HUES48 (cell line): Measurements from ENCODE around the gene CRABP1.
A peak's percentile ranks its signal among the peaks of the same experiment; 100 is the strongest.

Source experiments
- H3K27ac ChIP-seq: one replicate; pipeline ENCODE4 v1.7.0; 2013; ENCODE audit warnings: low read depth, low read length, inconsistent platforms
- H3K27me3 ChIP-seq: 2 replicates; pipeline ENCODE4 v1.6.1; 2013; ENCODE audit warnings: mild to moderate bottlenecking, low read length; ENCODE audit not compliant: control insufficient read depth, insufficient read depth
- H3K36me3 ChIP-seq: 2 replicates; pipeline ENCODE4 v1.6.1; 2013; ENCODE audit warnings: low read length; ENCODE audit not compliant: control insufficient read depth, insufficient read depth
- H3K4me1 ChIP-seq: 2 replicates; pipeline ENCODE4 v1.6.1; 2013; ENCODE audit warnings: mild to moderate bottlenecking, low read length; ENCODE audit not compliant: control insufficient read depth, insufficient read depth
- H3K4me3 ChIP-seq: 2 replicates; pipeline ENCODE4 v1.5.1; 2013; ENCODE audit warnings: mild to moderate bottlenecking, low read depth, low read length
- H3K9ac ChIP-seq: 2 replicates; pipeline ENCODE4 v1.6.1; 2013; ENCODE audit warnings: mild to moderate bottlenecking, low read depth, low read length, moderate library complexity
- H3K9me3 ChIP-seq: 2 replicates; pipeline ENCODE4 v1.6.1; 2013; ENCODE audit warnings: low read length; ENCODE audit not compliant: control insufficient read depth, insufficient read depth

Gene CRABP1

DNA sequence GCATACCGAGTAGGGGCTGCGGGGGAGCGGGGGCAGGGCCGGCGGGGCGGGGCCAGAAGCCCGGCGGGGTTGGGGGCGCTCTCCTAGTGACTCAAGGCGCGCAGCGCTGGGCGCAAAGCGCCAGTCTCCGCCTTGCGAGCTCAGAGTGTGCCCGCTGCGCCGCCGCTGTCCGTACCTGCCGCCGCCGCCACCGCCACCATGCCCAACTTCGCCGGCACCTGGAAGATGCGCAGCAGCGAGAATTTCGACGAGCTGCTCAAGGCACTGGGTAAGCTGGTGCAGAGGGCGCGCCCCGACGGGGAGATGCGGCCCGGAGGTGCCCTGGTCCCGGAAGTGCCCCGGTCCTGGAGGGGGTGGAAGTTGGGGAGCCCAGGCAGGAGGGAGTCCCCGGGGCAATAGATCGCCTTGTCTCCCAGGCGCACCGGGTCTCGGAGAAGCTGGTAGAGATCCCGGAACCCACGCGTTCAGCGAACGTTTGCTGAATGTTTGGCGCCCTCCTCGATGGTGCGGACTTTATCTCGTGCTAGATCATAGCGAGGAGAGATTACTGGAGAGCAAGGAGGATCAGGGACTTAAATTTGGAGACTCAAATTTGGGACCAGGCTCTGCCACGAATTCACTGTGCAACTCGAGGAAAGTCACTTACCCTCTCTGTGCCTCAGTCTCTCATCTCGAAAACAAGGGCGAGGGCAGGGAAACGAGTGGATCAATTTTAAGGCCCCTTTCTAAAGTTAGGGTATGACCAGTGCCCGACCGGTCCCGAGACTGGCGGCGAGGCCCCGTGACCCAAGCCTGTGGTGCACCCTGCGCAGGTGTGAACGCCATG, at the start of gene CRABP1:
CRABP1 (plus strand) TSS at position 123 of the 826 bp plus-strand sequence; CDS start at position 199, 76 bp downstream.
- no peak within 1 kb of the TSS for H3K27ac ChIP-seq
- peaks cover 33% of the 10 kb centered on the region for H3K27me3 ChIP-seq
- H3K36me3 ChIP-seq, result peaks cover 23% of the 10 kb centered on the region
- H3K9me3 ChIP-seq, result no peaks in the 10 kb centered on the region
- peaks cover 16% of the 10 kb centered on the region for H3K4me1 ChIP-seq
- H3K4me3 ChIP-seq, result peak within 1 kb of the TSS; percentile 68
- peak within 1 kb of the TSS; percentile 7 for H3K9ac ChIP-seq

DNA sequence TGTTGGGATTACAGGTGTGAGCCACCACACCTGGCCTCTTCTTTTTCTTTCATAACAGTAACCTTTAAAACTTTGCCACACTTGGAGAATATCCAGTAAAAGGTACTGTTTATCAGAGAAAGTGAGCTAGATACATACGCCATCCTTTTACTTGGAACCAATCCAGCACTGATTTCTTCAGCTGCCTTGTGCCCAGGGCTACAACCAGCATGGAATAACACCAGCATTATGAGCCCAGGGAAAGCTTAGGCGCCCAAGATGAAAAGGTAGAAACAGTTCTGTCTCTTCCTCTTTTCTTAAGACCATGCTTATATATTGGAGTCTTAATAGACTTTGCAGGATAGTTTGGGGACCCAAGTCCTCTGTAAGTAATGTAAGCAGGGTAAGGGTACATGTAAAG, 49.1 kb upstream of the CRABP1 start:
- H3K36me3 ChIP-seq, result peaks cover 65% of the 10 kb centered on the region
- no peak overlapping the region for H3K9ac ChIP-seq
- H3K27me3 ChIP-seq, result no peaks in the 10 kb centered on the region
- no peaks in the 10 kb centered on the region for H3K9me3 ChIP-seq
- H3K4me3 ChIP-seq, result no peak overlapping the region
- H3K27ac ChIP-seq, result no peak overlapping the region
- H3K4me1 ChIP-seq, result no peaks in the 10 kb centered on the region

DNA sequence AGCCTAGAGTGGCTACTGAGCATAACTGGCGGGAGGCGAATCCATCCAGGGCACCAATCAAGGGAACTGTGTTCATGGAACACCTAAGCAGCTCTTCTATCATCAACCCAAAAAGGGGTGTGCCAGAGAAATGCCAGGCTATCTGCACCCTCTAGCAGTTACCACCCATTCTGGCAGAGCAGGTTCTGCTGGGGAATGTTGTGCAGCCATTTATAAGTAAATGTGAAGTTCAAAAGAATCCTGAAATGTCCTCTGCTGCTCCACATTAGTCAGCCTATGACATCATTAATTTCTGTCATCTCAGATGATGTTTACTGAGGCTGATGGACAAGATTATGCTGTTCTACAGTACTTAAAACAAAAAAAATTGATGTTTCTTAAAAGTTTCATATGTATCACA, 48.5 kb upstream of the CRABP1 start:
- Histone ChIP-seq H3K27ac (no peak overlapping the region), H3K4me1 (no peaks in the 10 kb centered on the region), H3K4me3 (no peak overlapping the region), H3K27me3 (no peaks in the 10 kb centered on the region), H3K36me3 (peaks cover 59% of the 10 kb centered on the region), H3K9me3 (no peaks in the 10 kb centered on the region), H3K9ac (no peak overlapping the region)

DNA sequence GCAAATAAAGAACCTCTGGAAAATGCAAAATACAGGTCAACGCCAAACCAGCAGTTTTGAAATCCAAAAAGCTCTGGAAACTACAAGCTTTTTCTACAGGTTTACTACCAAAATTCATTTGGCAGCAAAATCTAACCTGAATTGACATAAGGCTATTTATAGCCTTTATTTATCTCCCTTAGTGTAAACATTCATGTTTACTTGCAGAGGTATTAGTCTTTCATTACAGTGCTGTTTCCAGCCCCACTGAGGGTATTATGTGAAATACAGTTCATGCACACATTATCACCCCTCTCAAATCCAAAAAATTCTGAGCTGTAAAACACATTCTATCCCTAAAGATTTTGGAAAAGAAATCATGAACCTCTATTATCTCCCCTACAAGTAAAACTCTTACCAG, 47.9 kb upstream of the CRABP1 start:
- H3K9ac ChIP-seq, result no peak overlapping the region
- no peak overlapping the region for H3K4me3 ChIP-seq
- no peaks in the 10 kb centered on the region for H3K9me3 ChIP-seq
- no peaks in the 10 kb centered on the region for H3K4me1 ChIP-seq
- H3K27me3 ChIP-seq, result no peaks in the 10 kb centered on the region
- peaks cover 54% of the 10 kb centered on the region for H3K36me3 ChIP-seq
- no peak overlapping the region for H3K27ac ChIP-seq

DNA sequence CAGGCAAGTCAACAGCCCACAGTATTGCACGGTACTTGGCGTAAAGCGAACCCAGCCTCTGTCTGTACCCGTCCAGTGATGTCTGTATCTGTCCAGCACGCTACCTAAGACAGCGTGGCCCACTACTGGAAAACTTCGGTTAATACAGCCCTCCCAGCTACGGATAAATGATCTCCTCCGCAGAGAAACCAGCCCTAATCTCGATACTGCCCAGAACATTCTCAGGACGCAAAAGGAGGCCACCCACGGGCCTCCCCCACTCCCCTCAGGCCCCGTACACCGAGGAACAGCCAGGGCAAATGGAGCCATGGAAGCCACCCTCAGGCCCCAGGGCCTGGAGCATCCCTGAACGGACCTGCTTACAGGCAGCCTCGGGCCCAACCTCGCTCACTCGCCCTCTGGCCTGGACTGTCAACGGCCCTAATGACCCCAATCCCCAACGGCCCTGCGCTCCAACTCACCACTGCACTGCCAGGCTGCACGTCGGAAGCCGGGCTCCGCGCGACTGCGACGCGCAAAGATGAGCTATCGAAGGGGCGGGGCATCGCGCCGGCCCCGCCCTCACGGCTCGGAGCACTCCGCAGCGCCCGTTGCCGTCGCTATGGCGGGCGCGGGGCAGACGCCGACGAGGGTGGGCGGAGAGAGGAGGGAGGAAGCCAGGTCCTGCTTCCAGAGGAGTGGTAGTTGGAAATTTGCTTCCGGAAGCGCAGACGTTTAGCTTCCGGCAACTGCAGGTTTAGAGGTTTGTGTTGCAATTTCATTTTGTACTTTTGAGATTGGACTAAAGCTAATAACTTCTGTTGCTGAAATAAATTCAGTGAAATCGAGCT, 40.8 kb upstream of the CRABP1 start, which contains the start of gene SKIC8:
SKIC8 (minus strand) TSS at position 509 of the 830 bp plus-strand sequence. CDS start 3,923 bp downstream, outside the sequence.
- Histone ChIP-seq H3K4me1 (0 out of 2 replicates have a peak, but pooled peaks cover 3% of the 10 kb centered on the region), H3K9ac (peak within 1 kb of the TSS; percentile 78), H3K36me3 (0 out of 2 replicates have a peak, but pooled peaks cover 5% of the 10 kb centered on the region), H3K27ac (peak within 1 kb of the TSS; percentile 66), H3K9me3 (no peaks in the 10 kb centered on the region), H3K27me3 (peaks cover 9% of the 10 kb centered on the region; the same call in 1 of the 2 replicates), H3K4me3 (peak within 1 kb of the TSS; percentile 96)

DNA sequence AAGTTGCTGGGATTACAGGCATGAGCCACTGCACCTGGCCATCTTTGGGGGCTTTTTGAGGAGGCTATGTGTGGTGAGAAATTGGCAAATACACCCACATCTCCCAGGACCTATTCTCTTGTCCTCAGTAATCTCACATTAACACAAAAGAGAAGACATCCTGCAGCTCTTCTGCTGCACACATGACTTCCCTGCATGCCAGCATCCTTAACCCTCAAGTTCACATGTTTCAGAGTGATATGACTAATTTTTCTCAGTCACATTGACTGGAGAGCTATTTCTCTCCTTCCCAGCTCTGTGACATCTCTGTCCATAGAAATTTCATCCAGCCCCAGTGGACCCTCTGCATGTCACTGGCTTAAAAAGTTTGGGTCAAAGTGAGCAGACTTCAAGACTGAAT, 38.8 kb upstream of the CRABP1 start:
- Histone ChIP-seq H3K4me3 (no peak overlapping the region), H3K4me1 (0 out of 2 replicates have a peak, but pooled peaks cover 3% of the 10 kb centered on the region), H3K36me3 (no peaks in the 10 kb centered on the region), H3K9me3 (no peaks in the 10 kb centered on the region), H3K27me3 (peaks cover 9% of the 10 kb centered on the region; the same call in 1 of the 2 replicates), H3K9ac (no peak overlapping the region), H3K27ac (no peak overlapping the region)

DNA sequence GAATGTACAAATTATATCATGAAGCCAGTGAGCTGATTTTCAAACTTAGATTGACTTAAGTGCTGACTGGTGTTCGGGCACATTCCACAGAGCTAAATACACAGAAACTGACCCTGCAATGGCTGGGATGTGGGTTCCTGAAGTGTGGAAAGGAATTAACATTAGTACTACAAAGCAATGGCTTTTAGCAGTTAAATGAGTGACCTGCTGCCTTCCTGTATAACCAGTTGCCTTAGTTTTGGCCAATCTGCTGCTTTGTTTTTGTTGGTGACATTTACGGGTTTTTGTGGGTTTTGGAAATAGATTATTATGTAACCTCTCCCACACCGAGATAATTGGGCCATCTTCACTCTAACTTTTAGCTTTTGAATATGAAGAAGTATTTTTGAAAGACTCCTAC, 38.3 kb upstream of the CRABP1 start:
- Histone ChIP-seq H3K9me3 (no peaks in the 10 kb centered on the region), H3K27me3 (peaks cover 9% of the 10 kb centered on the region; the same call in 1 of the 2 replicates), H3K9ac (no peak overlapping the region), H3K4me3 (no peak overlapping the region), H3K36me3 (no peaks in the 10 kb centered on the region), H3K4me1 (0 out of 2 replicates have a peak, but pooled peaks cover 3% of the 10 kb centered on the region), H3K27ac (no peak overlapping the region)

DNA sequence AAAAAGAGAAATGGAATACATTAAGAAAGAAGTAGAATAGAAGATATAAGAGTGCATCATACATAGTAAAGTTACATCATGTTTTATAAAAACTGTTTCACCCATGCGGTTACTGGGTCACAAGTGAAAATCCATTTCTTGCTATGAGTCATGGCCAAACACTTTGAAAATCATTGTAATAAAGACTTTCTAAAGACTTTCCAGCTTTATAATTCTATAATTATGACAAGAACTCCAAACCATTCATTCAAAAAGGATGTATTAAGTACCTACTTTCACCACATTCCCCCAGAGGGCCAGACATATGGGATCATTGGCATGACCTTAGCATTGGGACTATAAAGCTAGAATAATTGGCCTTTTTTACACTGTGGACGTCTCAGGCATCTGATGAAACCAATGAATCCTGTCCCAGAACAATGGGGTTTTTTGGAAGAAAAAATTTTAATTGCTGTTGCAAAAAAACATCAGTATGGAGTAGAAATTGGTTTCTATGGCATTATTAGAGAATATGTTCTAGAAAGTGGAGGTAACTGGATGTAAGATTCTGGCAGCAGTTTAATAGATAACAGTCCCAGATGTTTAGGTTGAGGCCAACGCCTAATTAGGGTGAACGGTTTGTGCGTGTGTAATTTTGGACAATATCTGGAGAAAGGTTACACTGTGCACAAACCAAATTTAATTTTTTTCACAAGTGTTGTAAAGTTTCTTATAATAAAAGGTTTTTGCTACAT, 37.4 kb upstream of the CRABP1 start:
- Histone ChIP-seq H3K4me3 (no peak overlapping the region), H3K27me3 (peaks cover 9% of the 10 kb centered on the region; the same call in 1 of the 2 replicates), H3K27ac (no peak overlapping the region), H3K9me3 (no peaks in the 10 kb centered on the region), H3K4me1 (0 out of 2 replicates have a peak, but pooled peaks cover 3% of the 10 kb centered on the region), H3K36me3 (no peaks in the 10 kb centered on the region), H3K9ac (no peak overlapping the region)

DNA sequence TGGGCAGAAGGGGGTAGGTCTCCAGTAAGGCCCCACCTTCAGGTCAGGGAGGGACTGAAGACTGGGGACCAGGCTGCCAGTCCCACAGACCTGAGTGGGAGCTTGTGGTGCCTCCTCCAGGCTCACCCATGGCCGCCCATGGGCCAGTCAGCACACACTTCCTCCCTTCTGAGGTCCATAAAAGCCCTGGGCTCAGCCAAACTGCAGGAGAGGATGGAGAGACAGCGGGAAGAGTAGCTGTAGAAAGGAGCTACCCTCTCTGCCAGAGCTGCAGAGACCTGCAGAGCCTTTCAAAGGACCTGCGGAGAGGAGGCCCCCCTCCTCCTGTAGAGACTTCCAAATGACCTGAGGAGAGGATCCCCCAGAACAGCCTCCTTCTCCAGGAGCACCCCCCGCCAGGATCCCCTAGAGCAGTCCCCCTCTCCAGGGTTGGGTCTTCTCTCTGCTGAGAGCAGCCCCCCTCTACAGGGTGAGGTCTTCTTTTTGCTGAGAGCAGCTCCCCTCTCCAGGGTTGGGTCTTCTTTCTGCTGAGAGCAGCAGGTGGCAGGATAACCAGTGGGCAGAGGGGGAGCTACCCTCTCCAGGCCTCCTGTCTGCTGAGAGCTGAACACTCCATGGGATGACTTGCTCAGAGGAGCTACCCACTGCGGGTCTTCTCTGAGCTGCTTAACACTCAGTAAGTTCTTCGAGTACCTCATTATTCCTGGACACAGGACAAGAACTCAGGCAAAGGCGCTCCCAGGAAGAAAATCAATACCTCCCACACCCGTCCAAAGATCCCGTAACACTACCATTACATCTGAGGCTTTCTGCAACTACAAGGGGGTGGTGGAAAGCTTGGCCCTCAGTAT, 35.7 kb upstream of the CRABP1 start:
- Histone ChIP-seq H3K27me3 (peaks cover 9% of the 10 kb centered on the region; the same call in 1 of the 2 replicates), H3K4me1 (peaks cover 4% of the 10 kb centered on the region; the same call in 1 of the 2 replicates), H3K36me3 (no peaks in the 10 kb centered on the region), H3K4me3 (no peak overlapping the region), H3K9me3 (no peaks in the 10 kb centered on the region), H3K9ac (no peak overlapping the region), H3K27ac (no peak overlapping the region)
